ENCODE data around the gene HSD17B3.

HSD17B3 gene

GRCh38 chr9:96232539-96233241, 69.3 kb downstream of the HSD17B3 start:
- no peak for DNase-seq

- no peak for DNase-seq
These were observed 69.8 kb downstream of the HSD17B3 start for GRCh38 chr9:96232164-96232538.

- no peak for DNase-seq
These were observed 72.0 kb downstream of the HSD17B3 start for GRCh38 chr9:96230002-96230401.

- no peak for DNase-seq
These were observed 79.8 kb downstream of the HSD17B3 start for GRCh38 chr9:96222132-96222531.

GRCh38 chr9:96219900-96220257, 82.1 kb downstream of the HSD17B3 start:
- DNase-seq, result no peak

- DNase-seq, result no peak
These were observed 82.7 kb downstream of the HSD17B3 start for GRCh38 chr9:96219026-96219899.

- peak; percentile 1 for DNase-seq
These were observed 84.0 kb downstream of the HSD17B3 start for GRCh38 chr9:96217754-96218693.

GRCh38 chr9:96217294-96217707, 84.7 kb downstream of the HSD17B3 start:
- no peak for DNase-seq

GRCh38 chr9:96216583-96216982, 85.4 kb downstream of the HSD17B3 start:
- DNase-seq, result no peak

- no peak for DNase-seq
These were observed 86.1 kb downstream of the HSD17B3 start for GRCh38 chr9:96215841-96216240.

GRCh38 chr9:96214635-96215034, 87.3 kb downstream of the HSD17B3 start:
- DNase-seq, result no peak

- no peak for DNase-seq
These were observed 92.3 kb downstream of the HSD17B3 start for GRCh38 chr9:96209407-96210271.

GRCh38 chr9:96206156-96206751, 95.7 kb downstream of the HSD17B3 start:
- no peak for DNase-seq

- DNase-seq, result no peak
These were observed 97.1 kb downstream of the HSD17B3 start for GRCh38 chr9:96204853-96205252.

- DNase-seq, result no peak
These were observed 98.0 kb downstream of the HSD17B3 start for GRCh38 chr9:96203867-96204501.

GRCh38 chr9:96202971-96203780, 98.8 kb downstream of the HSD17B3 start:
- DNase-seq, result no peak

GRCh38 chr9:96201140-96201539, 100.8 kb downstream of the HSD17B3 start:
- DNase-seq, result no peak

- DNase-seq, result no peak
These were observed 103.0 kb downstream of the HSD17B3 start for GRCh38 chr9:96199006-96199405.

- no peak for DNase-seq
These were observed 106.4 kb downstream of the HSD17B3 start for GRCh38 chr9:96195541-96195940.

GRCh38 chr9:96193236-96193755, 108.7 kb downstream of the HSD17B3 start:
- DNase-seq, result no peak

All from GOT3 (cell line).